ENCODE measurements around the gene MORN4.

Gene MORN4

DNA sequence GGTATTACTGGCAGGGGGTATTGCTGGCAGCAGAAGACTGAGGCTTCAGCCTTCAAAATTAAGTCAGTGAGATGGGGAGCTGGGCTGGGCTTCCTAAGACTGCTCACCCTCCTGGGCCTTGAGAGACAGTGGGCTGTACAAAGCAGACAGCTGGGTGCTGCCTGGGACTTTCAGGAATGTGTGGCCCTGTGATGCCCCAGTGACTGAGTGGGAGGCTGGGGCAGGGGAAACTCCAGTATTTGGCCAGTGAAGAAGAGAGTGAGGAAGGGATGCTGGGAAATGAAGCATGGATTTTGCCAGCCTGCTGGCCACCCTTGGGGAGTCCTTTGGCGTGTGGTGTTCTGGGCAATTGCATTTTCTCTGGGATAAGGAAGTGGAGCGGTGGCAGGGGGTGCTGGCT, 60.3 kb downstream of the MORN4 start:
- DNase-seq (ENCODE audit: low read depth): no peak

- DNase-seq (ENCODE audit: low read depth): peak; percentile 53
Measured at GRCh38 chr10:97572214-97572989, 60.9 kb downstream of the MORN4 start, which contains the start of gene ANKRD2. TSS of gene ANKRD2 (plus strand) at chr10:97572779. CDS start at chr10:97572789, 10 bp downstream.

GRCh38 chr10:97571622-97572021, 61.7 kb downstream of the MORN4 start:
- no peak for DNase-seq (ENCODE audit: low read depth)

DNA sequence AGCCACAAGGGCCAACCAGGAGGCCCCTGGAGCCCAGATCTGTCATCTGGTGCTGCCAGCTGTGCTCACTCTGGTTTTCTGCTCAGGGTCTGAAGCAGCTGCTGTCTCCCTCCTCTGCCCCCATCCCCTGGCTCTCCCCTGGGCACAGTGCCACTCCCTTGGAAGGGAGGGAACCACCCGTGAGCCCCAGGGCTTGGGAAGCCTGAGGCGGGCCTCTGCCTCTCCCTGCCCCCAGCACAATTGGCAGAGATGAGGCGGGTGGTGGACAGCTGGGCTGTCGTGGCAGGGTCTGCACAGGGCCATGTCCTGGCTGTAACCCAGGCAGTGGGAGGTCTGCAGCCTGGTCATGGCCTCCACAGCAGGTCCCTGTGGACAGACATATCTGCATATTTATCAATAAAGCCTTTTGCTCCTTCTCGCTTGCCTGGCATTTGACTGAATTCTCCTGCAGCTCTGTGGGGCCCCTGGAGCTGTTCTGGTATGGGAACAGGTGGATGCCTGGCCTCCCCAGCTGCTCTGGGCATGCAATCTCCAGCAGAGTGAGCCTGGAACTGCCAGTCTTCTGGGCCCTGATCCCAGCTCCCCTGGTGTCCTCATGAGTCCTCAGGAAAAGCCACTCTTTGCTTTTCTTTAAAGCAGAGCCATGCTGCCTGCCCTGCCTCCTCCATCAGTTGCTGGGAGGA, 62.4 kb downstream of the MORN4 start:
- no peak for DNase-seq (ENCODE audit: low read depth)

DNA sequence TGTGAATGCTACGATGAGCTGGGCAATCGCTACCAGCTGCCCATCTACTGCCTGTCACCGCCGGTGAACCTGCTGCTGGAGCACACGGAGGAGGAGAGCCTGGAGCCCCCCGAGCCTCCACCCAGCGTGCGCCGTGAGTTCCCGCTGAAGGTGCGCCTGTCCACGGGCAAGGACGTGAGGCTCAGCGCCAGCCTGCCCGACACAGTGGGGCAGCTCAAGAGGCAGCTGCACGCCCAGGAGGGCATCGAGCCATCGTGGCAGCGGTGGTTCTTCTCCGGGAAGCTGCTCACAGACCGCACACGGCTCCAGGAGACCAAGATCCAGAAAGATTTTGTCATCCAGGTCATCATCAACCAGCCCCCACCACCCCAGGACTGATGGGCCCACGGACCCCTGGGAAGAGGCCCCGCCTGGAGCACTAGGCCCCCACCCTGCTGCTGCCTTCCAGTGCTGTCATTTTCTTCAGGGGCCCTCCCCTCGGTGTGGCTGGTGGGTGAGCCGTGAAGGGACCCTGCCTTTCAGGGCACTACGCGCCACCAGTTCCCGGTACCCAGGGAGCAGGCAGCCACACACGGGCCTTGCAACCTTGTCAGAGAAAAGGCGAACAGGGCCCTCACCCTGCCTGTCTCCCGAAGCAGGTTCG, 63.0 kb downstream of the MORN4 start:
- no peak for DNase-seq (ENCODE audit: low read depth)

GRCh38 chr10:97567891-97568290, 65.4 kb downstream of the MORN4 start:
- DNase-seq (ENCODE audit: low read depth): no peak

GRCh38 chr10:97566336-97566996, 66.8 kb downstream of the MORN4 start:
- no peak for DNase-seq (ENCODE audit: low read depth)

- DNase-seq (ENCODE audit: low read depth): no peak
Measured at GRCh38 chr10:97564776-97565175, 68.5 kb downstream of the MORN4 start.

Data from stromal cell of bone marrow (primary cell).